Endothelial cell of umbilical vein (primary cell): ENCODE data around the gene ECI1.

Source experiments
- POLR2A ChIP-seq: IDR thresholded peaks from 2 replicates; pipeline ENCODE4 v1.6.1; 2012; ENCODE audit warnings: low read depth, mild to moderate bottlenecking, control low read depth, low read length
- TF ChIP-seq, protein P1 (sequence below), 2 donors: IDR thresholded peaks; 1 replicate in 1 of 2; 2 replicates in 1 of 2; pipeline ENCODE4 v1.5.1; 2011; ENCODE audit warnings: low read length in 2 of 2, mild to moderate bottlenecking in 2 of 2, moderate library complexity in 2 of 2, control low read depth in 1 of 2, inconsistent platforms in 1 of 2, low read depth in 1 of 2; ENCODE audit not compliant: insufficient read depth in 1 of 2; ENCODE audit errors: extremely low read depth in 1 of 2

DNA sequence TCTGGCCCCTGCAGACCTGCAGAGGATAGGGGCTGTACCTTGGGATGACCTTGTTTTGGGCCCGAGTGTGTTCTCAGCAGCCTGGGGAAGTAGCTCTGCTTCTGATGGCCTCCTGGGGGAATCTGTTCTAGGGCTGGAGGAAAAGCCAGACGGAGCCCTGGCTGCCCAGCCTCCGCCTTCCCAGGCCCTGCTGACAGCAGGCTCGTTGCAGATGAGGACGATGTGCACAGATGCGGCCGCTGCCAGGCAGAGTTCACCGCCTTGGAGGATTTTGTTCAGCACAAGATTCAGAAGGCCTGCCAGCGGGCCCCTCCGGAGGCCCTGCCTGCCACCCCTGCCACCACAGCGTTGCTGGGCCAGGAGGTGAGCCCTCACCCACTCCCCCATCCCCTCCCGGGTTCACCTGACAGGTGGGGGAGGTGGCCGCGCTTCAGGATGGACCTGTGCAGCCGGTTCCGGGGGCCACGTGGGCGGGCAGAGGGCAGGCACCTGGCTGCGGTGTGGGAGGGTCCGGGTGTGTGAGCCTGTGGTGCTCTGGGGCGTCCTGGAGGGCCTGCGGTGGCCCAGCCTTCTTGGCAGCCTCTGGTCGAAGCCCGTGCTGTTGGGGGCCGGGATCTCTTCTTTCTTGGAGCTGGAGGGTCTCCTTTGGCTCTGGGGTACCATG is 23.1 kb downstream of the ECI1 start:
- TF ChIP-seq, protein P1, sequence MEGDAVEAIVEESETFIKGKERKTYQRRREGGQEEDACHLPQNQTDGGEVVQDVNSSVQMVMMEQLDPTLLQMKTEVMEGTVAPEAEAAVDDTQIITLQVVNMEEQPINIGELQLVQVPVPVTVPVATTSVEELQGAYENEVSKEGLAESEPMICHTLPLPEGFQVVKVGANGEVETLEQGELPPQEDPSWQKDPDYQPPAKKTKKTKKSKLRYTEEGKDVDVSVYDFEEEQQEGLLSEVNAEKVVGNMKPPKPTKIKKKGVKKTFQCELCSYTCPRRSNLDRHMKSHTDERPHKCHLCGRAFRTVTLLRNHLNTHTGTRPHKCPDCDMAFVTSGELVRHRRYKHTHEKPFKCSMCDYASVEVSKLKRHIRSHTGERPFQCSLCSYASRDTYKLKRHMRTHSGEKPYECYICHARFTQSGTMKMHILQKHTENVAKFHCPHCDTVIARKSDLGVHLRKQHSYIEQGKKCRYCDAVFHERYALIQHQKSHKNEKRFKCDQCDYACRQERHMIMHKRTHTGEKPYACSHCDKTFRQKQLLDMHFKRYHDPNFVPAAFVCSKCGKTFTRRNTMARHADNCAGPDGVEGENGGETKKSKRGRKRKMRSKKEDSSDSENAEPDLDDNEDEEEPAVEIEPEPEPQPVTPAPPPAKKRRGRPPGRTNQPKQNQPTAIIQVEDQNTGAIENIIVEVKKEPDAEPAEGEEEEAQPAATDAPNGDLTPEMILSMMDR (IDR thresholded peaks at IDR 0.05; ENCODE audit: extremely low read depth in 1 of 2, insufficient read depth in 1 of 2, low read depth in 1 of 2, low read length in 2 of 2), result no peak
- TF ChIP-seq POLR2A, result no peak
